B cell (primary cell): ENCODE results near the gene HMG20A. TPM values are rescaled to one million over a fixed set of nuclear protein-coding genes. Genes with fewer than 3 reads are reported as not detected.

ENCODE experiments used
- ATAC-seq: fragments of 200-7000 bp; cut with Tn5 transposase; one replicate; pipeline ENCODE4 v1.10.0; 2021; ENCODE audit warnings: low read depth, mild to moderate bottlenecking, moderate number of reproducible peaks, moderate library complexity
- CTCF ChIA-PET: fragments of 350-600 bp; sonication (Branson Sonifier 250); formaldehyde crosslinking; loops from one replicate; lab custom pipeline; 2021; ENCODE audit warnings: antibody characterized with exemption, inconsistent platforms; lab: Charles Lee
- POLR2A ChIA-PET: fragments of 350-600 bp; sonication (Branson Sonifier 250); formaldehyde crosslinking; loops from one replicate; lab custom pipeline; 2021; ENCODE audit warnings: antibody characterized with exemption; lab: Charles Lee
- DNase-seq: peaks from one replicate; pipeline ENCODE4 v3.0.0; 2013
- H2AFZ ChIP-seq: 2 replicates; pipeline ENCODE4 v1.6.1; 2012; ENCODE audit warnings: mild to moderate bottlenecking, low read depth, low read length; ENCODE audit not compliant: insufficient read depth, poor library complexity, severe bottlenecking
- H3K27ac ChIP-seq, 2 donors: 1 replicate in 1 of 2; 2 replicates in 1 of 2; pipeline ENCODE4 v1.5.1; 2012 to 2013; ENCODE audit warnings: low read length in 2 of 2, mild to moderate bottlenecking in 2 of 2, moderate library complexity in 1 of 2
- H3K27me3 ChIP-seq, 4 experiments: fragments of 200-600 bp in 1 of 4; sonication (generic) in 1 of 4; replicated peaks in 1 of 4; 1 replicate in 2 of 4; 2 replicates in 2 of 4; pipeline versions ENCODE4 v1.6.1 to v1.7.0; 2013 to 2016; ENCODE audit warnings: low read length in 3 of 4, mild to moderate bottlenecking in 2 of 4, mixed read lengths in 1 of 4, moderate library complexity in 1 of 4; ENCODE audit not compliant: insufficient read depth in 4 of 4, control insufficient read depth in 3 of 4; ENCODE audit errors: control extremely low read depth in 1 of 4
- H3K36me3 ChIP-seq, 2 experiments: replicated peaks in 1 of 2; 1 replicate in 1 of 2; 2 replicates in 1 of 2; pipeline versions ENCODE4 v1.6.1 to v1.7.1; 2013; ENCODE audit warnings: low read length in 1 of 2; ENCODE audit not compliant: insufficient read depth in 2 of 2, control insufficient read depth in 1 of 2; ENCODE audit errors: control extremely low read depth in 1 of 2, extremely low read depth in 1 of 2
- H3K4me1 ChIP-seq, 2 donors: fragments of 200-600 bp in 1 of 2; sonication (generic) in 1 of 2; 1 replicate in 1 of 2; 2 replicates in 1 of 2; pipeline versions ENCODE4 v1.5.1 to v1.6.1; 2013 to 2017; ENCODE audit warnings: low read length in 2 of 2; ENCODE audit not compliant: control insufficient read depth in 2 of 2, insufficient read depth in 2 of 2
- H3K4me2 ChIP-seq: replicated peaks from 2 replicates; pipeline ENCODE3; 2012; ENCODE audit warnings: mild to moderate bottlenecking, low read depth, low read length; ENCODE audit not compliant: poor library complexity, severe bottlenecking
- H3K4me3 ChIP-seq, 5 experiments: fragments of 200-600 bp in 1 of 5; sonication (generic) in 1 of 5; 1 replicate in 3 of 5; 2 replicates in 2 of 5; pipeline versions ENCODE4 v1.5.1 to v1.7.0; 2011 to 2016; ENCODE audit warnings: low read length in 4 of 5, mild to moderate bottlenecking in 4 of 5, low read depth in 2 of 5, control low read depth in 1 of 5, moderate library complexity in 1 of 5; ENCODE audit not compliant: insufficient read depth in 1 of 5; ENCODE audit errors: control extremely low read depth in 1 of 5, extremely low read depth in 1 of 5
- H3K79me2 ChIP-seq: fragments of 200-600 bp; sonication (generic); one replicate; pipeline ENCODE4 v1.6.0; 2016; ENCODE audit warnings: low read length; ENCODE audit not compliant: control insufficient read depth, insufficient read depth
- H3K9ac ChIP-seq: fragments of 200-600 bp; sonication (generic); 2 replicates; pipeline ENCODE4 v1.6.1; 2017; ENCODE audit warnings: mild to moderate bottlenecking, low read length, moderate library complexity
- H3K9me3 ChIP-seq, 3 donors: one replicate each; pipeline versions ENCODE4 v1.6.1 to v1.7.1; 2013; ENCODE audit warnings: low read length in 2 of 3; ENCODE audit not compliant: control insufficient read depth in 2 of 3, insufficient read depth in 1 of 3; ENCODE audit errors: control extremely low read depth in 1 of 3
- H4K20me1 ChIP-seq: 2 replicates; pipeline ENCODE4 v1.6.0; 2012; ENCODE audit warnings: mild to moderate bottlenecking, low read length; ENCODE audit not compliant: insufficient read depth, control insufficient read depth, poor library complexity, severe bottlenecking
- H3K27ac Mint-ChIP-seq: one replicate; pipeline ENCODE4 v1.8.0; 2021; ENCODE audit warnings: mixed read lengths
- H3K27me3 Mint-ChIP-seq: one replicate; pipeline ENCODE4 v1.8.0; 2021; ENCODE audit warnings: mixed read lengths
- H3K4me1 Mint-ChIP-seq: one replicate; pipeline ENCODE4 v1.8.0; 2021; ENCODE audit warnings: mixed read lengths
- H3K4me3 Mint-ChIP-seq: one replicate; pipeline ENCODE4 v1.8.0; 2021; ENCODE audit warnings: mixed read lengths
- H3K9me3 Mint-ChIP-seq: one replicate; pipeline ENCODE4 v1.8.0; 2022; ENCODE audit warnings: mixed read lengths; ENCODE audit not compliant: insufficient read depth
- CTCF ChIP-seq: fragments of 200-600 bp; IDR thresholded peaks from one replicate; pipeline ENCODE4 v1.8.0; 2022; ENCODE audit warnings: antibody characterized with exemption, mild to moderate bottlenecking
- EZH2 ChIP-seq: IDR thresholded peaks from 2 replicates; pipeline ENCODE4 v1.6.1; 2012; ENCODE audit warnings: borderline replicate concordance, low read depth, mild to moderate bottlenecking, moderate library complexity, low read length; ENCODE audit not compliant: insufficient read depth, poor library complexity, severe bottlenecking
- WGBS: methylation state at CpG from one replicate; pipeline ENCODE4 v1.1.5; 2013; ENCODE audit warnings: missing lambda C conversion rate; ENCODE audit not compliant: insufficient coverage; 5-methylcytosine and 5-hydroxymethylcytosine counted together
- intact Hi-C: fragments of 100-400 bp; cut with micrococcal nuclease; formaldehyde crosslinking; loops from one replicate; pipeline ENCODE4 v1.10.0; 2022
- polyA plus RNA-seq: library from polyadenylated mRNA; depleted of rRNA; stranded (reverse); fragments of >200 nt; gene quantifications from 2 replicates; pipeline ENCODE4 v1.2.3, GENCODE V29; 2012
- total RNA-seq, 2 donors: library from RNA; stranded (reverse); fragments of 120-200 nt in 1 of 2; gene quantifications; 1 replicate in 1 of 2; 2 replicates in 1 of 2; pipeline versions ENCODE4 v1.2.3 to v1.2.4, GENCODE V29; 2013 to 2022

The HMG20A gene
- total and polyA plus RNA-seq, 2 donors (not counting 1 experiment from before 2014, with no cell fraction given), result 26.1 to 63.5 TPM

DNA sequence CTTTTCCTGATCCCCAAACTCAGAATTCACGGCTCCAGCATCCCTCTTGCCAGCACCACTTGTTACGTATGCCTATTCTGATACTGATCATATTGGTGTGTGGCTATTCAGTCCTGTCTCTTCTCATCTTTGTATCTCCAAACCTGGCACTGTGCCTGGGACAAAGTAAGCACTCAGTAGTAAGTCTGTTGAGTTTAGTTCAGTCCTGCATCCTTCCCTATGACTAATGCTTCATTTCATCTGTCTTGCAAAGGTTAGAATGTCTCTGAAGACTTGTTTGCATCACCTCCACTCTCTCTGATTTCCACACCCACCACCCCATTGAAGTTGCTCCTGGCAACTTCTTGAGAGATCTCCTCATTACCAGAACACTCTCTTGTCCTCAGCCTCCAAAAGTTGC is 80.3 kb downstream of the HMG20A start:
- Histone ChIP-seq H3K4me3 (no peak overlapping the region), H3K9me3 (no peaks in the 10 kb centered on the region), H3K36me3 (no peaks in the 10 kb centered on the region), H2AFZ (no peak overlapping the region), H4K20me1 (no peaks in the 10 kb centered on the region), H3K27me3 (no peaks in the 10 kb centered on the region), H3K9ac (no peak overlapping the region), H3K27ac (no peak overlapping the region), H3K4me1 (peaks cover 6 to 11% of the 10 kb centered on the region in 2 donors), H3K79me2 (no peaks in the 10 kb centered on the region), H3K4me2 (no peak overlapping the region)
- CTCF ChIA-PET, result interaction anchor here (0.7 to 10.4 kb wide), 3 partner anchors 31 to 398 kb away, joined by 4 to 208 read pairs (median 5); no protein-coding TSS in a partner anchor
- no peak overlapping the region for H3K27ac Mint-ChIP-seq
- ATAC-seq (no peak), DNase-seq (no peak)
- TF ChIP-seq CTCF (no peak), EZH2 (no peak)
- no peaks in the 10 kb centered on the region for H3K9me3 Mint-ChIP-seq
- no peak overlapping the region for H3K4me3 Mint-ChIP-seq
- intact Hi-C loops, result no loop called here
- WGBS, result 100% methylated on average over 1 of the region's 2 CpGs
- H3K4me1 Mint-ChIP-seq, result peaks cover 15% of the 10 kb centered on the region
- no peaks in the 10 kb centered on the region for H3K27me3 Mint-ChIP-seq
- POLR2A ChIA-PET, result no interaction called here

GRCh38 chr15:77502379-77503095 is 81.8 kb downstream of the HMG20A start:
- Mint-ChIP-seq H3K4me3 (no peak overlapping the region), H3K4me1 (peaks cover 17% of the 10 kb centered on the region), H3K27me3 (no peaks in the 10 kb centered on the region), H3K9me3 (no peaks in the 10 kb centered on the region), H3K27ac (no peak overlapping the region)
- Histone ChIP-seq H2AFZ (no peak overlapping the region), H3K9ac (no peak overlapping the region), H3K27ac (no peak overlapping the region), H3K36me3 (no peaks in the 10 kb centered on the region), H3K79me2 (no peaks in the 10 kb centered on the region), H3K4me1 (peaks cover 7 to 8% of the 10 kb centered on the region in 2 donors), H3K27me3 (no peaks in the 10 kb centered on the region), H3K4me2 (no peak overlapping the region), H4K20me1 (no peaks in the 10 kb centered on the region), H3K9me3 (no peaks in the 10 kb centered on the region), H3K4me3 (no peak overlapping the region)
- ATAC-seq (no peak), DNase-seq (no peak)
- intact Hi-C loops, result no loop called here
- ChIA-PET POLR2A (no interaction called here), CTCF (interaction anchor here (1.1 kb wide), 1 partner anchor 383 kb away, joined by 3 read pairs; no protein-coding TSS in a partner anchor)
- no peak for TF ChIP-seq CTCF
- no peak for TF ChIP-seq EZH2
- WGBS, result 95% methylated on average over 4 of the region's 7 CpGs
